Hepatic stellate cell (primary cell): ENCODE results near the gene IFNLR1.

Experiments used
- DNase-seq: peaks from one replicate; pipeline ENCODE4 v3.0.0; 2011; ENCODE audit warnings: low spot score

IFNLR1 gene

GRCh38 chr1:24147194-24147593 is 39.9 kb downstream of the IFNLR1 start:
- no peak for DNase-seq

GRCh38 chr1:24142546-24143534 is 44.2 kb downstream of the IFNLR1 start, which contains the start of gene IL22RA1:
TSS of gene IL22RA1 (minus strand) at chr1:24143140. CDS start at chr1:24143082, 58 bp downstream.
- DNase-seq, result peak; percentile 44

- DNase-seq, result no peak
These were observed 45.6 kb downstream of the IFNLR1 start for GRCh38 chr1:24141311-24141997.

- DNase-seq, result no peak
These were observed 46.3 kb downstream of the IFNLR1 start for GRCh38 chr1:24140741-24141181.

- no peak for DNase-seq
These were observed 47.2 kb downstream of the IFNLR1 start for GRCh38 chr1:24139841-24140425.

GRCh38 chr1:24139222-24139489 is 47.9 kb downstream of the IFNLR1 start:
- no peak for DNase-seq

- no peak for DNase-seq
These were observed 48.4 kb downstream of the IFNLR1 start for GRCh38 chr1:24138476-24139221.

GRCh38 chr1:24136956-24137539 is 50.0 kb downstream of the IFNLR1 start:
- no peak for DNase-seq

- no peak for DNase-seq
These were observed 52.7 kb downstream of the IFNLR1 start for GRCh38 chr1:24134376-24134775.

GRCh38 chr1:24133819-24134218 is 53.3 kb downstream of the IFNLR1 start:
- DNase-seq, result no peak

GRCh38 chr1:24130385-24130784 is 56.7 kb downstream of the IFNLR1 start:
- no peak for DNase-seq

GRCh38 chr1:24127801-24128363 is 59.2 kb downstream of the IFNLR1 start:
- DNase-seq, result no peak

GRCh38 chr1:24127134-24127800 is 59.8 kb downstream of the IFNLR1 start:
- DNase-seq, result no peak

- no peak for DNase-seq
These were observed 60.4 kb downstream of the IFNLR1 start for GRCh38 chr1:24126672-24127023.

- peak; percentile 64 for DNase-seq
These were observed 60.9 kb downstream of the IFNLR1 start for GRCh38 chr1:24126018-24126671.

GRCh38 chr1:24125456-24125855 is 61.6 kb downstream of the IFNLR1 start:
- DNase-seq, result no peak

GRCh38 chr1:24124980-24125379 is 62.1 kb downstream of the IFNLR1 start:
- no peak for DNase-seq

GRCh38 chr1:24123611-24124010 is 63.5 kb downstream of the IFNLR1 start:
- DNase-seq, result no peak

- no peak for DNase-seq
These were observed 64.3 kb downstream of the IFNLR1 start for GRCh38 chr1:24122776-24123175.

- no peak for DNase-seq
These were observed 65.7 kb downstream of the IFNLR1 start for GRCh38 chr1:24121406-24121805.
